Hematopoietic multipotent progenitor cell treated with erythropoietin and hydrocortisone succinate and interleukin-3 and kit ligand, for 17 days (in vitro differentiated cells): Measurements from ENCODE around the gene LRRC3B.

Experiments
- DNase-seq: peaks from one replicate; pipeline ENCODE4 v3.0.0-alpha.2; 2015; ENCODE audit warnings: low spot score

The LRRC3B gene

DNA sequence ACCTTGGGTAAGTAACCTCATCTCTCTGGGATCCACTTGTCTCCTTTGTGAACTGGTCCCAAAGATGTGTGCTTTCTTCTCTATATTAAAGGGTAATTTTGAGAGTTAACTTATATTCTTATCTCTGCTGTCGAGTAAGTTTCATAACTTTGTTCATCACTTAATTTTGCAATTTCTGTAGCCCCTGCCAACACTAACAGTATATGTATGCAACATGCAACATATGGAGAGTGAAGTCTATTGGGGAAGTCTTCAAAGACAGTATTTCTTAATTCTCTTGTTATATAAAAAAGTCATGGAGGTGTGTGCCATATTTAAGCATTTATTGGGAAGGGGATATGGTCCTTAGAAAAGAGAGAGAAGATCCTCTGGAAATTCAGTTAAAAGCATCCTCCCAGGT lies 85.9 kb downstream of the LRRC3B start:
- no peak for DNase-seq

DNA sequence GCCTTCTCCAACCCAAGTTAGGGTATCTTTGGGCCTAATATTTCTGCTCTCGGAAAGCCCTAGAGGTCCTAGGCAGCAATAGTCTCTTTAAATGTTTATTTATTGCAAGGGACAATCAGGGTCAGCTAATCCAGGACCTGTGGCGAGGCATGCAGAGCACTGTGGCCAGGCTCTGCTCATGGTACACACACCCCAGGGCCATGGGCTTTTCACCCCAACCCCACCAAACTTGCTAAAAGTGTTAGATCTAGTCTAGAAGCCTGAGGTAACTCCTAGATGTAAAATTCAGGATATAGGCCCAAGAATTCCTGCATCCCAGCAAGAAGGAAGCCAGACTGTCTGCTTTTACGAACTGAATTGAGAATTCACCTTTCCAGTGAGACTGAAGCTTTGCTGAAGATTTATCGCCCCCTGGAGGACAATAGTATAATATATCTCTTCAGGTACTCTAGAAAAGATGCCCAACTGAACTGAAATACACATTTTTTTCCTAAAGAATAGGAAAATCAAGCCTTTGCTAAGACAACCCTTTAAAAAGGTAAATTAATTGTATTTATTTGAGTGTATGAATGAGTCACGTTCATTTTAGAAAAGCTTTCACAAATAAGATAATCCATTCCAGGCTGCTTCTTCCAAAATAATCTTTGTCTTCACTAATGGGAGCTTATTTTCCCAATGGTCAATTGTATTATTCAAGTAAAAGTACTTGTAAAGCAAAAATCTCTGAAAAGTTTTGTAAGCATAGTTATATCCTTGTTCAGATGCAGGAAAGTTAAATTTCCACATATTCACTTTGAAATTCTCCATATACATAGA lies 89.8 kb downstream of the LRRC3B start:
- DNase-seq, result peak; percentile 6

DNA sequence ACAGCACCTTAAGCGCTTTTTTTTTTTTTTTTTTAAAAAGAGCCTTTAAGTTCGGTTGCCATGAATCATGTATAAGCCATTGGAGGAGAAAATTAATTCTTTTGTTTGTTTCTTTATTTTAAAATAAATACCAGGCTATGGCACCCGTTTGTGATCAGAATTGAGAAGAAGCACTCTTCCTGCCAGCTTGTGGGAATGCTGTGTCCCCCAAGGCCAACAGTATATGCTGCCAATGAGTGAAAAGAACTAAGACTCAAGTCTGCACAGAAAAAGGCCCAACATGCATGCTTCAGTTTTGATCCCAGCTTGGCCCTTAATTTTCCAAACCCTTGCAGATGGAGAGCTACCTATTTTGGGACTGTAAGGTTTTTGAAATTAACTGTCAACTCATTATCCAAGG lies 90.5 kb downstream of the LRRC3B start:
- no peak for DNase-seq

- DNase-seq, result no peak
Measured at GRCh38 chr3:26714485-26714884, 91.9 kb downstream of the LRRC3B start.

DNA sequence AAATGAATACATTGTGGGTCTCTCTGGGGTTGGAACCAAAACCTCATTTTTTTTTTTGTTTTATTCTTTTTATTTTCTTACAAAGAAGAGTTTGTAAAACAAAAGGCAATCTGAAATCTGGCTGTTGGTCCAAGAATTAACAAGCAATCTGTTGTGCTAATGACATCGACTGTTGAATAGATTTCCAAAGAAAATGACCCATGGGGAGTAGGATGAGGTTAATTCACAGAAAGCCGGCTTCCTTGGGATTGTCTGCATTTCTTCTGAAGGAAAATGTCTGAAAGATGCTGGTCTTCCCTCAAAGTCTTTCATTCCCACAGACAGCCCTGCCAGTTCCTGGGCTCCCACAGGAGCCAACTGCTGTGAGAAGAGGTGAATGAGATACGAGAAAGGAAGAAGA lies 92.9 kb downstream of the LRRC3B start:
- no peak for DNase-seq

GRCh38 chr3:26718315-26718714 lies 95.7 kb downstream of the LRRC3B start:
- no peak for DNase-seq

GRCh38 chr3:26719134-26719533 lies 96.6 kb downstream of the LRRC3B start:
- DNase-seq, result no peak

- no peak for DNase-seq
Measured at GRCh38 chr3:26721047-26721446, 98.5 kb downstream of the LRRC3B start.

- DNase-seq, result no peak
Measured at GRCh38 chr3:26731843-26732242, 109.3 kb downstream of the LRRC3B start.

DNA sequence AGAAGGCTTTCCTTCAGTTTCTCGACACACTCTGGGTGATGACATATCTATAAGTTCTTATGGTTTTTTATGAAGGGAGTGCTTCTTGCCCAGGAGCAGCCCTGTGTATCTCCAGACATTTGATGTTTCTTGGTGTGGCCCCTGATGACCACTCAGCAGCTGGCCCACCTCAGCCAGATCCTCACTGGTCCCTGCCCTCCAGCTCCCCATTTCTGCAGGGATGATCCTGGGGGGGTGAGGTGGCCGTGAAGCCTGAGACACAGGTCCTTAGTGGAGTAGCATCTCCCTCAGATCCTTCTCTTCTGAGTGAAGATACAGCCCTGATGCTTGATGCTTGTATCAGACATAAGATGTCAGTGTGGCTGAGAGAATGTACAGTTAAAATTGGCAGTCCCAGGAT lies 127.7 kb downstream of the LRRC3B start:
- DNase-seq, result no peak

- DNase-seq, result no peak
Measured at GRCh38 chr3:26752466-26752865, 129.9 kb downstream of the LRRC3B start.

- DNase-seq, result no peak
Measured at GRCh38 chr3:26753095-26753494, 130.5 kb downstream of the LRRC3B start.

GRCh38 chr3:26757978-26758377 lies 135.4 kb downstream of the LRRC3B start:
- DNase-seq, result no peak
